ENCODE data around the gene HTRA2. TPM values are rescaled to one million over a fixed set of nuclear protein-coding genes. Genes with fewer than 3 reads are reported as not detected.

HTRA2 gene
- total and polyA plus RNA-seq, 9 of the 15 experiments (the other 6 are each of a cell fraction or from before 2014, with no cell fraction given), result 54.2 to 71.2 (median 65.8) TPM

- peak; percentile 78 for TF ChIP-seq EP400 (IDR thresholded peaks at IDR 0.05)
- no peak for TF ChIP-seq ID3 (CRISPR knock-in tag; IDR thresholded peaks at IDR 0.05)
- no peak; the same call in 1 of the 2 replicates for TF ChIP-seq ID3 (tag; IDR thresholded peaks at IDR 0.05)
- no peak for TF ChIP-seq POLR3A (IDR thresholded peaks at IDR 0.05; ENCODE audit: borderline replicate concordance, extremely low read depth, insufficient read depth, insufficient read length)
- TF ChIP-seq FOSL1 (tag; conservative IDR thresholded peaks at IDR 0.05), result peak; percentile 98
- TF ChIP-seq TOE1 (IDR thresholded peaks at IDR 0.05; ENCODE audit: borderline replicate concordance), result peak; percentile 93
- no peak for TF ChIP-seq TOE1 (CRISPR knock-in tag; IDR thresholded peaks at IDR 0.05; ENCODE audit: borderline replicate concordance, low read depth)
- TF ChIP-seq HMGN3 (IDR thresholded peaks at IDR 0.05; ENCODE audit: borderline replicate concordance, extremely low read depth, insufficient read length, low read depth, low read length), result peak; percentile 94
- peak; percentile 54 for TF ChIP-seq TAF1 (IDR thresholded peaks at IDR 0.05; ENCODE audit: control insufficient read depth, extremely low read depth, insufficient read depth, low read length, severe bottlenecking)
- TF ChIP-seq ERF (CRISPR knock-in tag; IDR thresholded peaks at IDR 0.05), result no peak
- 0 out of 2 replicates have a peak, but pooled peaks have one; percentile 20 for TF ChIP-seq ZSCAN29 (IDR thresholded peaks at IDR 0.05)
- TF ChIP-seq TRIM28 (IDR thresholded peaks at IDR 0.05), result no peak
- peak; percentile 64 for TF ChIP-seq ATF7 (IDR thresholded peaks at IDR 0.05)
- TF ChIP-seq, protein P1, sequence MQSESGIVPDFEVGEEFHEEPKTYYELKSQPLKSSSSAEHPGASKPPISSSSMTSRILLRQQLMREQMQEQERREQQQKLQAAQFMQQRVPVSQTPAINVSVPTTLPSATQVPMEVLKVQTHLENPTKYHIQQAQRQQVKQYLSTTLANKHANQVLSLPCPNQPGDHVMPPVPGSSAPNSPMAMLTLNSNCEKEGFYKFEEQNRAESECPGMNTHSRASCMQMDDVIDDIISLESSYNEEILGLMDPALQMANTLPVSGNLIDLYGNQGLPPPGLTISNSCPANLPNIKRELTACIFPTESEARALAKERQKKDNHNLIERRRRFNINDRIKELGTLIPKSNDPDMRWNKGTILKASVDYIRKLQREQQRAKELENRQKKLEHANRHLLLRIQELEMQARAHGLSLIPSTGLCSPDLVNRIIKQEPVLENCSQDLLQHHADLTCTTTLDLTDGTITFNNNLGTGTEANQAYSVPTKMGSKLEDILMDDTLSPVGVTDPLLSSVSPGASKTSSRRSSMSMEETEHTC (IDR thresholded peaks at IDR 0.05), result peak; percentile 91
- TF ChIP-seq BACH1 (tag; IDR thresholded peaks at IDR 0.05), result no peak
- TF ChIP-seq ZBTB40 (IDR thresholded peaks at IDR 0.05), result peak; percentile 33; the same call in 1 of the 2 replicates
- no peak for TF ChIP-seq ZBTB40 (CRISPR knock-in tag; IDR thresholded peaks at IDR 0.05)
These were observed 26.8 kb upstream of the HTRA2 start (continued) for GRCh38 chr2:74502720-74503505.

Data from K562 (cell line).